HepG2 (cell line): ENCODE results near the gene C1orf50. TPM values are rescaled to one million over a fixed set of nuclear protein-coding genes. Genes with fewer than 3 reads are reported as not detected.

ENCODE experiments used
- ATAC-seq: fragments of 200-7000 bp; cut with Tn5 transposase; 3 replicates; pipeline ENCODE4 v1.9.1; 2020; ENCODE audit warnings: mild to moderate bottlenecking, moderate library complexity
- BruUV-seq: library from RNA; stranded (reverse); fragments of 400-500 nt; replicated peaks from 2 replicates; lab custom pipeline; 2021; lab: Mats Ljungman, UMichigan
- CTCF ChIA-PET: fragments of 300-600 bp; formaldehyde crosslinking; extraction: SDS; loops from one replicate; lab custom pipeline; 2021; ENCODE audit warnings: low total read pairs, inconsistent platforms, low intra/inter-chr PET ratio; lab: Yijun Ruan, JAX
- POLR2A ChIA-PET: fragments of 350-600 bp; sonication (Branson Sonifier 250); formaldehyde crosslinking; loops from one replicate; lab custom pipeline; 2020; ENCODE audit warnings: antibody characterized with exemption, inconsistent platforms; lab: Yijun Ruan, JAX
- DNase-seq: peaks from one replicate; pipeline ENCODE4 v3.0.0-alpha.2; 2015; ENCODE audit warnings: low spot score
- FAIRE-seq: peaks from 3 replicates; lab custom pipeline; 2011; peaks lifted over from hg19 to GRCh38; lab: Jason Lieb, UNC
- H2AFZ ChIP-seq: one replicate; pipeline ENCODE4 v1.6.1; 2011; ENCODE audit warnings: low read length, inconsistent platforms
- H3K27ac ChIP-seq: fragments of 300-600 bp; 3 replicates; pipeline ENCODE4 v1.8.0; 2011; ENCODE audit warnings: mixed run types, mild to moderate bottlenecking, mixed read lengths, low read length, inconsistent platforms; ENCODE audit not compliant: insufficient read depth; ENCODE audit errors: extremely low read length
- H3K27me3 ChIP-seq, 2 experiments: fragments of 200-600 bp in 1 of 2; 2 replicates in 1 of 2; 3 replicates in 1 of 2; pipeline versions ENCODE4 v1.6.0 to v1.8.0; 2011; ENCODE audit warnings: low read length in 2 of 2, mild to moderate bottlenecking in 2 of 2, moderate library complexity in 2 of 2, inconsistent platforms in 1 of 2; ENCODE audit not compliant: insufficient read depth in 2 of 2, control insufficient read depth in 1 of 2
- H3K36me3 ChIP-seq, 2 experiments: fragments of 200-600 bp in 1 of 2; replicated peaks in 1 of 2; 2 replicates in 1 of 2; 3 replicates in 1 of 2; pipeline versions ENCODE4 v1.5.1 to v1.8.0; 2011; ENCODE audit warnings: low read length in 2 of 2, inconsistent platforms in 1 of 2; ENCODE audit not compliant: insufficient read depth in 2 of 2, control insufficient read depth in 1 of 2
- H3K4me1 ChIP-seq: 2 replicates; pipeline ENCODE4 v1.5.1; 2012; ENCODE audit warnings: low read length, inconsistent platforms; ENCODE audit not compliant: insufficient read depth
- H3K4me2 ChIP-seq: 2 replicates; pipeline ENCODE4 v1.6.0; 2011; ENCODE audit warnings: low read depth, low read length, inconsistent platforms
- H3K4me3 ChIP-seq, 3 experiments: fragments of 200-600 bp in 1 of 3; sonication (generic), shearing (Covaris generic) in 1 of 3; replicated peaks in 1 of 3; 2 replicates each; pipeline ENCODE4 v1.5.1; 2011 to 2016; ENCODE audit warnings: low read length in 3 of 3, inconsistent platforms in 2 of 3, low read depth in 2 of 3, mild to moderate bottlenecking in 2 of 3, control low read depth in 1 of 3, mixed read lengths in 1 of 3; ENCODE audit not compliant: insufficient read depth in 1 of 3
- H3K79me2 ChIP-seq: one replicate; pipeline ENCODE4 v1.6.1; 2011; ENCODE audit warnings: low read length, inconsistent platforms; ENCODE audit not compliant: insufficient read depth
- H3K9ac ChIP-seq: 2 replicates; pipeline ENCODE4 v1.6.0; 2011; ENCODE audit warnings: mild to moderate bottlenecking, low read depth, low read length, inconsistent platforms; ENCODE audit not compliant: insufficient read depth
- H3K9me3 ChIP-seq: 2 replicates; pipeline ENCODE4 v1.5.1; 2012; ENCODE audit warnings: mild to moderate bottlenecking, low read length
- H4K20me1 ChIP-seq: 2 replicates; pipeline ENCODE4 v1.6.0; 2011; ENCODE audit warnings: inconsistent platforms, mild to moderate bottlenecking, low read length, moderate library complexity; ENCODE audit not compliant: insufficient read depth
- BORCS8-MEF2B ChIP-seq: sonication (generic); formaldehyde crosslinking; IDR thresholded peaks from 2 replicates; pipeline ENCODE4 v1.8.0; 2022; ENCODE audit warnings: mild to moderate bottlenecking, missing genetic modification reagents
- CBX5 ChIP-seq: sonication (generic); formaldehyde crosslinking; IDR thresholded peaks from 2 replicates; pipeline ENCODE4 v1.4.0; 2020; ENCODE audit warnings: missing genetic modification reagents, borderline replicate concordance
- CTCF ChIP-seq: sonication (generic); formaldehyde crosslinking; IDR thresholded peaks from 2 replicates; pipeline ENCODE4 v1.5.0; 2020; ENCODE audit warnings: mild to moderate bottlenecking, missing genetic modification reagents, moderate library complexity
- DR1 ChIP-seq: sonication (generic); formaldehyde crosslinking; IDR thresholded peaks from 2 replicates; pipeline ENCODE4 v1.8.0; 2021; ENCODE audit warnings: mild to moderate bottlenecking, missing genetic modification reagents, inconsistent platforms
- FOSL2 ChIP-seq: sonication (generic); formaldehyde crosslinking; IDR thresholded peaks from 2 replicates; pipeline ENCODE4 v1.4.0; 2020; ENCODE audit warnings: missing genetic modification reagents
- JUNB ChIP-seq: sonication (generic); formaldehyde crosslinking; IDR thresholded peaks from 2 replicates; pipeline ENCODE4 v1.8.0; 2022; ENCODE audit warnings: missing genetic modification reagents, mild to moderate bottlenecking, borderline replicate concordance
- MZF1 ChIP-seq: sonication (generic); formaldehyde crosslinking; IDR thresholded peaks from 2 replicates; pipeline ENCODE4 v1.8.1; 2023; ENCODE audit warnings: mild to moderate bottlenecking, missing genetic modification reagents, borderline replicate concordance
- PAWR ChIP-seq: sonication (generic); formaldehyde crosslinking; IDR thresholded peaks from 2 replicates; pipeline ENCODE4 v1.4.0; 2020; ENCODE audit warnings: missing genetic modification reagents, mild to moderate bottlenecking, borderline replicate concordance
- POLR2A ChIP-seq, 2 experiments: IDR thresholded peaks; 2 replicates each; pipeline ENCODE4 v1.6.1; 2011; ENCODE audit warnings: low read depth in 2 of 2, low read length in 2 of 2, mild to moderate bottlenecking in 1 of 2, moderate library complexity in 1 of 2; ENCODE audit not compliant: insufficient read depth in 1 of 2
- RAD21 ChIP-seq: fragments of 450-650 bp; formaldehyde crosslinking; IDR thresholded peaks from 2 replicates; pipeline ENCODE4 v1.5.0; 2020; ENCODE audit warnings: mild to moderate bottlenecking
- RXRA ChIP-seq: sonication (generic); formaldehyde crosslinking; IDR thresholded peaks from 2 replicates; pipeline ENCODE4 v1.5.1; 2020; ENCODE audit warnings: missing genetic modification reagents
- SMC3 ChIP-seq: IDR thresholded peaks from 2 replicates; pipeline ENCODE4 v1.6.1; 2011; ENCODE audit warnings: low read length, improper control_type of control experiment
- SNAPC2 ChIP-seq: sonication (generic); formaldehyde crosslinking; IDR thresholded peaks from 2 replicates; pipeline ENCODE4 v1.8.1; 2022; ENCODE audit warnings: mild to moderate bottlenecking, missing genetic modification reagents
- SOX5 ChIP-seq: IDR thresholded peaks from 2 replicates; pipeline ENCODE4 v1.6.1; 2016; ENCODE audit warnings: borderline replicate concordance
- SP140L ChIP-seq: sonication (generic); formaldehyde crosslinking; IDR thresholded peaks from 2 replicates; pipeline ENCODE4 v1.4.0; 2020; ENCODE audit warnings: missing genetic modification reagents, borderline replicate concordance
- TSC22D2 ChIP-seq: sonication (generic); formaldehyde crosslinking; IDR thresholded peaks from 2 replicates; pipeline ENCODE4 v1.5.1; 2020; ENCODE audit warnings: missing genetic modification reagents, mild to moderate bottlenecking, borderline replicate concordance
- ZNF256 ChIP-seq: sonication (generic); formaldehyde crosslinking; conservative IDR thresholded peaks from 2 replicates; pipeline ENCODE4 v1.4.0; 2020; ENCODE audit warnings: missing genetic modification reagents
- ZNF260 ChIP-seq: sonication (generic); formaldehyde crosslinking; IDR thresholded peaks from 2 replicates; pipeline ENCODE4 v1.4.0; 2020; ENCODE audit warnings: missing genetic modification reagents, low read depth, mild to moderate bottlenecking, borderline replicate concordance
- ZNF382 ChIP-seq: sonication (generic); formaldehyde crosslinking; IDR thresholded peaks from 2 replicates; pipeline ENCODE4 v1.5.0; 2020; ENCODE audit warnings: missing genetic modification reagents, mild to moderate bottlenecking, borderline replicate concordance
- ZNF614 ChIP-seq: IDR thresholded peaks from 2 replicates; pipeline ENCODE4 v1.6.1; 2018; ENCODE audit warnings: missing biosample characterization, missing genetic modification reagents, inconsistent platforms, borderline replicate concordance
- ZNF724P ChIP-seq: sonication (generic); formaldehyde crosslinking; IDR thresholded peaks from 2 replicates; pipeline ENCODE4 v1.8.0; 2022; ENCODE audit warnings: missing genetic modification reagents, borderline replicate concordance
- WGBS: methylation state at CpG from one replicate; pipeline ENCODE4 v1.1.6; 2017; ENCODE audit warnings: low lambda C conversion rate; 5-methylcytosine and 5-hydroxymethylcytosine counted together
- in situ Hi-C: cut with HindIII; loops from 2 replicates; pipeline ENCODE4 v1.10.0; 2017; ENCODE audit warnings: low pct_unique_long_range_greater_than_20kb; ENCODE audit not compliant: extremely low pct_ligation_motif_present
- intact Hi-C: fragments of 100-400 bp; cut with micrococcal nuclease; formaldehyde crosslinking; loops from one replicate; pipeline ENCODE4 v1.10.0; 2022; ENCODE audit not compliant: unreplicated experiment
- polyA plus RNA-seq, 8 experiments: library from polyadenylated mRNA; depleted of rRNA in 3 of 8; stranded (reverse) in 7 of 8; unstranded in 1 of 8; fragments of >200 nt; fragmentation: Illumina TruSeq in 4 of 8; extraction: Trizol in 4 of 8; gene quantifications; 2 replicates each; pipeline versions ENCODE4 v1.2.1 to v1.2.3, GENCODE V29; 2011 to 2016; ENCODE audit warnings: low read depth in 4 of 8, missing spikeins in 1 of 8, mixed read lengths in 1 of 8; ENCODE audit not compliant: insufficient read depth in 1 of 8
- total RNA-seq, 5 experiments: library from RNA; depleted of rRNA; stranded (reverse); fragments of >200 nt; fragmentation: Illumina TruSeq; extraction: Trizol; gene quantifications; 2 replicates each; pipeline ENCODE4 v1.2.3, GENCODE V29; 2016; ENCODE audit warnings: low read depth in 1 of 5
- TF ChIP-seq, protein P1 (sequence below): sonication (generic); formaldehyde crosslinking; IDR thresholded peaks from 2 replicates; pipeline ENCODE4 v1.4.0; 2020; ENCODE audit warnings: missing genetic modification reagents
- TF ChIP-seq, protein P2 (sequence below): sonication (generic); formaldehyde crosslinking; IDR thresholded peaks from 2 replicates; pipeline ENCODE4 v1.9.0; 2022; ENCODE audit warnings: missing genetic modification reagents, mild to moderate bottlenecking, borderline replicate concordance

Gene C1orf50
- total and polyA plus RNA-seq, 2 of the 13 experiments (the other 11 are each of a cell fraction or from before 2014, with no cell fraction given): 4.3 to 4.8 TPM

GRCh38 chr1:42730988-42731387 is 36.1 kb upstream of the C1orf50 start:
- H4K20me1 ChIP-seq: no peaks in the 10 kb centered on the region
- H3K27ac ChIP-seq: no peak overlapping the region
- no peak overlapping the region for H2AFZ ChIP-seq
- H3K27me3 ChIP-seq: no peaks in the 10 kb centered on the region
- no peak overlapping the region for H3K4me2 ChIP-seq
- in situ Hi-C loops: loop anchor here (25.0 kb wide), 1 partner anchor 394 kb away; the partner anchor contains the start of gene FOXJ3
- no peak overlapping the region for H3K4me3 ChIP-seq
- H3K79me2 ChIP-seq: no peaks in the 10 kb centered on the region
- H3K9me3 ChIP-seq: no peaks in the 10 kb centered on the region
- H3K9ac ChIP-seq: no peak overlapping the region
- FAIRE-seq (no peak), ATAC-seq (no peak), DNase-seq (no peak)
- ChIA-PET POLR2A (no interaction called here), CTCF (interaction anchor here (1.2 kb wide), 1 partner anchor 153 kb away, joined by 3 read pairs; no protein-coding TSS in a partner anchor)
- intact Hi-C loops: no loop called here
- 44% methylated on average over 4 of the region's 4 CpGs for WGBS
- no peaks in the 10 kb centered on the region for H3K36me3 ChIP-seq
- peaks cover 27% of the 10 kb centered on the region for H3K4me1 ChIP-seq
- no TSS peak for BruUV-seq
- TF ChIP-seq SNAPC2 (no peak), TSC22D2 (no peak), ZNF260 (CRISPR knock-in tag) (no peak), ZNF256 (CRISPR knock-in tag) (no peak), JUNB (CRISPR knock-in tag) (no peak), DR1 (CRISPR knock-in tag) (no peak), ZNF614 (CRISPR knock-in tag) (no peak), RAD21 (0 out of 2 replicates have a peak, but pooled peaks have one; percentile 41), BORCS8-MEF2B (CRISPR knock-in tag) (no peak), ZNF382 (CRISPR knock-in tag) (no peak), FOSL2 (CRISPR knock-in tag) (peak; percentile 71), RXRA (CRISPR knock-in tag) (no peak), PAWR (no peak), CTCF (peak; percentile 60), MZF1 (CRISPR knock-in tag) (no peak), POLR2A (IDR thresholded peaks at IDR 0.05; ENCODE audit: insufficient read depth in 1 of 2, low read depth in 2 of 2, low read length in 2 of 2) (no peak), CBX5 (CRISPR knock-in tag) (no peak), SP140L (CRISPR knock-in tag) (no peak), ZNF724P (CRISPR knock-in tag) (no peak), SOX5 (CRISPR knock-in tag) (no peak), SMC3 (peak; percentile 31; the same call in 1 of the 2 replicates)
- TF ChIP-seq, protein P1, sequence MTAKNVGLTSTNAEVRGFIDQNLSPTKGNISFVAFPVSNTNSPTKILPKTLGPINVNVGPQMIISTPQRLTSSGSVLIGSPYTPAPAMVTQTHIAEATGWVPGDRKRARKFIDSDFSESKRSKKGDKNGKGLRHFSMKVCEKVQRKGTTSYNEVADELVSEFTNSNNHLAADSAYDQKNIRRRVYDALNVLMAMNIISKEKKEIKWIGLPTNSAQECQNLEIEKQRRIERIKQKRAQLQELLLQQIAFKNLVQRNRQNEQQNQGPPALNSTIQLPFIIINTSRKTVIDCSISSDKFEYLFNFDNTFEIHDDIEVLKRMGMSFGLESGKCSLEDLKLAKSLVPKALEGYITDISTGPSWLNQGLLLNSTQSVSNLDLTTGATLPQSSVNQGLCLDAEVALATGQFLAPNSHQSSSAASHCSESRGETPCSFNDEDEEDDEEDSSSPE: no peak
- TF ChIP-seq, protein P2, sequence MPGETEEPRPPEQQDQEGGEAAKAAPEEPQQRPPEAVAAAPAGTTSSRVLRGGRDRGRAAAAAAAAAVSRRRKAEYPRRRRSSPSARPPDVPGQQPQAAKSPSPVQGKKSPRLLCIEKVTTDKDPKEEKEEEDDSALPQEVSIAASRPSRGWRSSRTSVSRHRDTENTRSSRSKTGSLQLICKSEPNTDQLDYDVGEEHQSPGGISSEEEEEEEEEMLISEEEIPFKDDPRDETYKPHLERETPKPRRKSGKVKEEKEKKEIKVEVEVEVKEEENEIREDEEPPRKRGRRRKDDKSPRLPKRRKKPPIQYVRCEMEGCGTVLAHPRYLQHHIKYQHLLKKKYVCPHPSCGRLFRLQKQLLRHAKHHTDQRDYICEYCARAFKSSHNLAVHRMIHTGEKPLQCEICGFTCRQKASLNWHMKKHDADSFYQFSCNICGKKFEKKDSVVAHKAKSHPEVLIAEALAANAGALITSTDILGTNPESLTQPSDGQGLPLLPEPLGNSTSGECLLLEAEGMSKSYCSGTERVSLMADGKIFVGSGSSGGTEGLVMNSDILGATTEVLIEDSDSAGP (CRISPR knock-in tag): no peak
